GM12878 (cell line): ENCODE results near the gene TRABD. TPM values are rescaled to one million over a fixed set of nuclear protein-coding genes. Genes with fewer than 3 reads are reported as not detected.
A peak's percentile ranks its signal among the peaks of the same experiment; 100 is the strongest.

ENCODE experiments used
- ATAC-seq: fragments of 200-7000 bp; cut with Tn5 transposase; 3 replicates; pipeline ENCODE4 v1.9.1; 2020; ENCODE audit warnings: mild to moderate bottlenecking, moderate library complexity
- BruUV-seq: library from RNA; stranded (reverse); fragments of 400-500 nt; replicated peaks from 2 replicates; lab custom pipeline; 2021; lab: Mats Ljungman, UMichigan
- CTCF ChIA-PET: fragments of 300-600 bp; sonication (Branson Sonifier 250); formaldehyde crosslinking; extraction: SDS; loops from one replicate; lab custom pipeline; 2021; ENCODE audit warnings: inconsistent platforms; lab: Yijun Ruan, JAX
- POLR2A ChIA-PET: fragments of 350-600 bp; formaldehyde crosslinking; extraction: SDS; loops from one replicate; lab custom pipeline; 2021; ENCODE audit warnings: inconsistent platforms; lab: Charles Lee
- RAD21 ChIA-PET: fragments of 300-600 bp; sonication (Branson Sonifier 250); formaldehyde crosslinking; loops from one replicate; lab custom pipeline; 2023; ENCODE audit warnings: antibody characterized with exemption; ENCODE audit not compliant: unreplicated experiment; lab: Charles Lee
- SMC1A ChIA-PET: fragments of 300-600 bp; sonication (Branson Sonifier 250); formaldehyde crosslinking; loops from one replicate; lab custom pipeline; 2023; ENCODE audit not compliant: unreplicated experiment, uncharacterized antibody; lab: Charles Lee
- DNase-seq: peaks from one replicate; pipeline ENCODE4 v3.0.0-alpha.2; 2011; ENCODE audit warnings: low read depth, low spot score
- FAIRE-seq: peaks from 3 replicates; lab custom pipeline; 2011; peaks lifted over from hg19 to GRCh38; lab: Jason Lieb, UNC
- H2AFZ ChIP-seq: 2 replicates; pipeline ENCODE4 v1.6.0; 2011; ENCODE audit warnings: low read depth, low read length, control low read depth; ENCODE audit not compliant: control insufficient read depth
- H3K27ac ChIP-seq: 2 replicates; pipeline ENCODE4 v1.5.1; 2011; ENCODE audit warnings: control low read depth; ENCODE audit not compliant: control insufficient read depth, insufficient read depth
- H3K27me3 ChIP-seq, 2 experiments: replicated peaks in 1 of 2; 2 replicates each; pipeline versions ENCODE4 v1.6.0 to v1.6.1; 2011; ENCODE audit warnings: low read length in 1 of 2; ENCODE audit not compliant: control insufficient read depth in 2 of 2, insufficient read depth in 2 of 2
- H3K36me3 ChIP-seq, 2 experiments: 2 replicates each; pipeline ENCODE4 v1.5.1; 2011; ENCODE audit warnings: low read length in 1 of 2; ENCODE audit not compliant: control insufficient read depth in 2 of 2, insufficient read depth in 2 of 2
- H3K4me1 ChIP-seq: 2 replicates; pipeline ENCODE4 v1.6.1; 2011; ENCODE audit warnings: mild to moderate bottlenecking, low read length, moderate library complexity, mixed read lengths; ENCODE audit not compliant: control insufficient read depth, insufficient read depth
- H3K4me2 ChIP-seq: 2 replicates; pipeline ENCODE4 v1.6.0; 2011; ENCODE audit warnings: control low read depth; ENCODE audit not compliant: control insufficient read depth, insufficient read depth
- H3K4me3 ChIP-seq: fragments of 200-600 bp; sonication (generic); 2 replicates; pipeline ENCODE4 v1.5.1; 2016
- H3K79me2 ChIP-seq: 2 replicates; pipeline ENCODE4 v1.6.0; 2011; ENCODE audit warnings: low read length; ENCODE audit not compliant: control insufficient read depth, insufficient read depth
- H3K9ac ChIP-seq: 2 replicates; pipeline ENCODE4 v1.8.0; 2011; ENCODE audit warnings: low read length, control low read depth, mixed read lengths; ENCODE audit not compliant: control insufficient read depth, insufficient read depth
- H3K9me3 ChIP-seq: replicated peaks from 3 replicates; pipeline ENCODE4 v1.5.1; 2011; ENCODE audit warnings: mild to moderate bottlenecking, low read length; ENCODE audit not compliant: control insufficient read depth, insufficient read depth
- H4K20me1 ChIP-seq: 2 replicates; pipeline ENCODE4 v1.6.0; 2011; ENCODE audit not compliant: control insufficient read depth, insufficient read depth
- CTCF ChIP-seq, 3 experiments: IDR thresholded peaks in 2 of 3; conservative IDR thresholded peaks in 1 of 3; 2 replicates each; pipeline ENCODE4 v1.5.1; 2011; ENCODE audit warnings: low read depth in 3 of 3, low read length in 3 of 3, mild to moderate bottlenecking in 3 of 3, control low read depth in 2 of 3, moderate library complexity in 2 of 3, inconsistent platforms in 1 of 3, mixed read lengths in 1 of 3; ENCODE audit not compliant: control insufficient read depth in 2 of 3, insufficient read depth in 1 of 3; ENCODE audit errors: extremely low read depth in 1 of 3
- EED ChIP-seq: sonication (generic); IDR thresholded peaks from 2 replicates; pipeline ENCODE4 v1.6.1; 2016; ENCODE audit warnings: antibody characterized with exemption, low read depth
- HDGF ChIP-seq: fragments of 450-650 bp; IDR thresholded peaks from 2 replicates; pipeline ENCODE4 v1.6.1; 2016; ENCODE audit warnings: antibody characterized with exemption
- POLR2A ChIP-seq: IDR thresholded peaks from 2 replicates; pipeline ENCODE4 v1.6.1; 2011; ENCODE audit warnings: low read depth, mild to moderate bottlenecking, low read length
- POU2F2 ChIP-seq: IDR thresholded peaks from 3 replicates; pipeline ENCODE4 v1.6.1; 2011; ENCODE audit warnings: low read depth, mild to moderate bottlenecking, low read length, borderline replicate concordance
- RCOR1 ChIP-seq: conservative IDR thresholded peaks from 2 replicates; pipeline ENCODE4 v1.6.1; 2012; ENCODE audit warnings: low read depth, low read length, improper control_type of control experiment
- ZNF384 ChIP-seq: IDR thresholded peaks from 2 replicates; pipeline ENCODE4 v1.6.1; 2012; ENCODE audit warnings: low read depth, mild to moderate bottlenecking, low read length, improper control_type of control experiment, borderline replicate concordance
- WGBS: methylation state at CpG from one replicate; pipeline ENCODE4 v1.1.6; 2016; ENCODE audit warnings: low lambda C conversion rate; ENCODE audit not compliant: insufficient replicate concordance, insufficient coverage; ENCODE audit errors: missing lambda C conversion rate; 5-methylcytosine and 5-hydroxymethylcytosine counted together
- in situ Hi-C: fragments of 300-500 bp; cut with MboI; formaldehyde crosslinking; loops from 9 replicates; pipeline ENCODE4 v1.14.3; 2018; ENCODE audit warnings: mixed read lengths
- intact Hi-C: fragments of 100-400 bp; cut with micrococcal nuclease; formaldehyde crosslinking; loops from one replicate; pipeline ENCODE4 v1.14.2; 2022; ENCODE audit not compliant: unreplicated experiment
- polyA plus RNA-seq, 11 experiments: library from polyadenylated mRNA; depleted of rRNA in 4 of 11; unstranded in 6 of 11; stranded (reverse) in 5 of 11; fragments of >200 nt; fragmentation: Nextera tagmentation in 4 of 11; fragmentation: Illumina TruSeq in 1 of 11; extraction: Ambion mirVana in 4 of 11; extraction: Trizol in 1 of 11; gene quantifications; 1 replicate in 1 of 11; 2 replicates in 10 of 11; pipeline versions ENCODE4 v1.2.1 to v1.2.3, GENCODE V29; 2011 to 2016; ENCODE audit warnings: inconsistent platforms in 2 of 11, missing spikeins in 2 of 11, low read depth in 1 of 11
- total RNA-seq, 4 experiments: library from RNA; depleted of rRNA in 3 of 4; stranded (reverse); fragments of >200 nt in 3 of 4; fragmentation: Illumina TruSeq in 1 of 4; extraction: Trizol in 1 of 4; gene quantifications; 2 replicates each; pipeline versions ENCODE4 v1.2.1 to v1.2.3, GENCODE V29; 2013 to 2021

Gene TRABD
- total and polyA plus RNA-seq, 10 of the 15 experiments (the other 5 are each of a cell fraction or from before 2014, with no cell fraction given): 0.43 to 116 (median 58.1) TPM

GRCh38 chr22:50246242-50247175 is 60.8 kb downstream of the TRABD start:
- Histone ChIP-seq H3K4me2 (peak overlapping the region; percentile 91), H3K27me3 (no peaks in the 10 kb centered on the region), H3K4me1 (peaks cover 29% of the 10 kb centered on the region), H3K9ac (no peak overlapping the region), H3K27ac (no peak overlapping the region), H3K36me3 (peaks cover 6 to 14% of the 10 kb centered on the region in 2 experiments; a peak in 3 of 4 replicates), H2AFZ (no peak overlapping the region), H4K20me1 (no peaks in the 10 kb centered on the region; the same call in none of the 2 replicates), H3K4me3 (peak overlapping the region; percentile 73), H3K9me3 (no peaks in the 10 kb centered on the region), H3K79me2 (peaks cover 51% of the 10 kb centered on the region)
- CTCF ChIA-PET: interaction anchor here (1.2 to 1.6 kb wide), 2 partner anchors 9 to 14 kb away, joined by 3 read pairs; no protein-coding TSS in a partner anchor
- peak; percentile 32; the same call in 1 of the 2 replicates for TF ChIP-seq POLR2A
- no peak for TF ChIP-seq HDGF
- no peak for TF ChIP-seq EED
- 0 out of 3 replicates have a peak, but pooled peaks have one; percentile 12 for TF ChIP-seq POU2F2
- TF ChIP-seq RCOR1: no peak
- TF ChIP-seq ZNF384: no peak
- peak in 2 of 3 experiments; percentile 11 to 14; a peak in 2 of 6 replicates for TF ChIP-seq CTCF (IDR thresholded peaks at IDR 0.05 in 2 of 3, conservative IDR thresholded peaks at IDR 0.05 in 1 of 3; ENCODE audit: control insufficient read depth in 2 of 3, extremely low read depth in 1 of 3, insufficient read depth in 1 of 3, low read depth in 3 of 3, low read length in 3 of 3)
- no TSS peak for BruUV-seq
- in situ Hi-C loops: no loop called here
- FAIRE-seq: no peak
- WGBS: 73% methylated on average over 18 of the region's 20 CpGs
- no peak for ATAC-seq
- no peak for DNase-seq
- intact Hi-C loops: loop anchor here (10.0 kb wide), 1 partner anchor 228 kb away; the partner anchor contains the start of gene SBF1
- POLR2A ChIA-PET: interaction anchor here (1.0 kb wide), 1 partner anchor 60 kb away, joined by 3 read pairs; no protein-coding TSS in a partner anchor
- RAD21 ChIA-PET: no interaction called here
- SMC1A ChIA-PET: no interaction called here
